HG03039 (cell line): ENCODE measurements around the gene ENO3.

Experiments used
- ATAC-seq: cut with Tn5 transposase; IDR thresholded peaks from one replicate; pipeline ENCODE4 v1.9.1; 2021; ENCODE audit warnings: mild to moderate bottlenecking, moderate library complexity; ENCODE audit not compliant: unreplicated experiment

ENO3 gene

GRCh38 chr17:4949321-4950074, 1.4 kb upstream of the ENO3 start:
- peak; percentile 22 for ATAC-seq

GRCh38 chr17:4950075-4950745, 709 bp upstream of the ENO3 start:
- ATAC-seq, result peak; percentile 5

- ATAC-seq, result no peak
Observed at GRCh38 chr17:4951486-4951885, 567 bp downstream of the ENO3 start.

- ATAC-seq, result no peak
Observed at GRCh38 chr17:4953451-4953961, 2.6 kb downstream of the ENO3 start.

- no peak for ATAC-seq
Observed at GRCh38 chr17:4955091-4955490, 4.2 kb downstream of the ENO3 start.

- no peak for ATAC-seq
Observed at GRCh38 chr17:4956493-4957061, 5.7 kb downstream of the ENO3 start.

GRCh38 chr17:4958102-4958501, 7.2 kb downstream of the ENO3 start:
- ATAC-seq, result no peak

GRCh38 chr17:4959261-4959965, 8.5 kb downstream of the ENO3 start:
- no peak for ATAC-seq

GRCh38 chr17:4960279-4960922, 9.5 kb downstream of the ENO3 start:
- no peak for ATAC-seq

GRCh38 chr17:4965311-4965986, 14.5 kb downstream of the ENO3 start:
- no peak for ATAC-seq

GRCh38 chr17:4966844-4967538, 16.1 kb downstream of the ENO3 start:
- peak; percentile 80 for ATAC-seq

- ATAC-seq, result peak; percentile 53
Observed at GRCh38 chr17:4967539-4968485, 16.9 kb downstream of the ENO3 start, which contains the start of gene SPAG7. TSS of gene SPAG7 (minus strand) at chr17:4967817. CDS start at chr17:4967804, 13 bp downstream.

- no peak for ATAC-seq
Observed at GRCh38 chr17:4968486-4969046, 17.6 kb downstream of the ENO3 start.

GRCh38 chr17:4969047-4969550, 18.2 kb downstream of the ENO3 start:
- ATAC-seq, result no peak

- ATAC-seq, result no peak
Observed at GRCh38 chr17:4969551-4970173, 18.7 kb downstream of the ENO3 start.

GRCh38 chr17:4970273-4970672, 19.4 kb downstream of the ENO3 start:
- ATAC-seq, result no peak

- ATAC-seq, result no peak
Observed at GRCh38 chr17:4971826-4972225, 20.9 kb downstream of the ENO3 start.
